Coronary artery (tissue), 2 donors: ENCODE data around the gene CLIC3.

Experiments used
- DNase-seq: peaks from one replicate; pipeline ENCODE4 v3.0.0-alpha.2; 2017; ENCODE audit warnings: low spot score
- H3K27ac ChIP-seq, 2 donors: fragments of 200-600 bp; sonication (generic); one replicate each; pipeline ENCODE4 v1.5.1; 2016 to 2019
- H3K4me3 ChIP-seq: fragments of 200-600 bp; sonication (generic); 2 replicates; pipeline ENCODE4 v1.5.1; 2016; ENCODE audit warnings: mild to moderate bottlenecking, moderate library complexity
- CTCF ChIP-seq: fragments of 200-600 bp; sonication (generic); IDR thresholded peaks from one replicate; pipeline ENCODE4 v1.5.1; 2019; ENCODE audit warnings: antibody characterized with exemption

Gene CLIC3

GRCh38 chr9:136962701-136963248, 33.6 kb downstream of the CLIC3 start:
- H3K27ac ChIP-seq: no peak overlapping the region
- H3K4me3 ChIP-seq: no peak overlapping the region
- no peak for TF ChIP-seq CTCF
- no peak for DNase-seq

GRCh38 chr9:136962163-136962562, 34.2 kb downstream of the CLIC3 start:
- H3K27ac ChIP-seq: no peak overlapping the region
- no peak for DNase-seq

GRCh38 chr9:136961279-136962065, 34.9 kb downstream of the CLIC3 start:
- TF ChIP-seq CTCF: no peak
- no peak for DNase-seq
- no peak overlapping the region for H3K4me3 ChIP-seq
- peak overlapping the region; percentile 2 to 63 for H3K27ac ChIP-seq

More at GRCh38 chr9:136962163-136962562, 34.2 kb downstream of the CLIC3 start:
- TF ChIP-seq CTCF: no peak
- H3K4me3 ChIP-seq: no peak overlapping the region

GRCh38 chr9:136960938-136961275, 35.5 kb downstream of the CLIC3 start:
- DNase-seq: no peak
- no peak for TF ChIP-seq CTCF
- H3K27ac ChIP-seq: peak overlapping the region; percentile 2 to 63

GRCh38 chr9:136960212-136960937, 36.0 kb downstream of the CLIC3 start:
- peak overlapping the region in 1 of 2 donors; percentile 63 for H3K27ac ChIP-seq

More at GRCh38 chr9:136960938-136961275, 35.5 kb downstream of the CLIC3 start:
- H3K4me3 ChIP-seq: no peak overlapping the region

More at GRCh38 chr9:136960212-136960937, 36.0 kb downstream of the CLIC3 start:
- no peak for TF ChIP-seq CTCF
- H3K4me3 ChIP-seq: no peak overlapping the region
- DNase-seq: no peak
